Calu3 (cell line): ENCODE data around the gene CSMD2. TPM values are rescaled to one million over a fixed set of nuclear protein-coding genes. Genes with fewer than 3 reads are reported as not detected.

Source experiments
- BruUV-seq: library from RNA; stranded (reverse); fragments of 400-500 nt; replicated peaks from 2 replicates; lab custom pipeline; 2021; lab: Mats Ljungman, UMichigan
- CTCF ChIA-PET: fragments of 300-600 bp; sonication (Branson Sonifier 250); formaldehyde crosslinking; loops from one replicate; lab custom pipeline; 2022; ENCODE audit warnings: antibody characterized with exemption; lab: Charles Lee
- DNase-seq: peaks from one replicate; pipeline ENCODE4 v3.0.0; 2022
- H3K27ac Mint-ChIP-seq: one replicate; pipeline ENCODE4 v1.8.0; 2022; ENCODE audit warnings: mixed read lengths; ENCODE audit not compliant: unreplicated experiment
- H3K27me3 Mint-ChIP-seq: one replicate; pipeline ENCODE4 v1.8.0; 2022; ENCODE audit warnings: mixed read lengths; ENCODE audit not compliant: unreplicated experiment
- H3K36me3 Mint-ChIP-seq: one replicate; pipeline ENCODE4 v1.8.0; 2022; ENCODE audit warnings: mild to moderate bottlenecking, moderate library complexity, mixed read lengths; ENCODE audit not compliant: insufficient read depth, unreplicated experiment
- H3K4me1 Mint-ChIP-seq: one replicate; pipeline ENCODE4 v1.8.0; 2022; ENCODE audit warnings: mild to moderate bottlenecking, low read depth, mixed read lengths; ENCODE audit not compliant: unreplicated experiment
- H3K4me3 Mint-ChIP-seq: one replicate; pipeline ENCODE4 v1.8.0; 2022; ENCODE audit warnings: mild to moderate bottlenecking, low read depth, moderate library complexity, mixed read lengths; ENCODE audit not compliant: unreplicated experiment
- H3K9me3 Mint-ChIP-seq: one replicate; pipeline ENCODE4 v1.8.0; 2022; ENCODE audit warnings: low read depth, mixed read lengths; ENCODE audit not compliant: unreplicated experiment
- CTCF ChIP-seq: fragments of 200-600 bp; IDR thresholded peaks from one replicate; pipeline ENCODE4 v1.8.0; 2022; ENCODE audit warnings: antibody characterized with exemption; ENCODE audit not compliant: unreplicated experiment
- intact Hi-C: fragments of 100-400 bp; cut with micrococcal nuclease; formaldehyde crosslinking; loops from one replicate; pipeline ENCODE4 v1.10.0; 2022; ENCODE audit not compliant: unreplicated experiment
- total RNA-seq: library from RNA; stranded (reverse); gene quantifications from 2 replicates; pipeline ENCODE4 v1.2.3, GENCODE V29; 2022

The CSMD2 gene
- total RNA-seq, 1 experiment from 2014 or later = not detected

- H3K27ac Mint-ChIP-seq = no peak overlapping the region
- CTCF ChIA-PET = interaction anchor here (0.5 to 0.7 kb wide), 3 partner anchors 10 to 627 kb away, joined by 3 to 4 read pairs (median 3); no protein-coding TSS in a partner anchor
- peaks cover 15% of the 10 kb centered on the region for H3K4me1 Mint-ChIP-seq
- no peak for DNase-seq
- no TSS peak for BruUV-seq
- intact Hi-C loops = no loop called here
- peaks cover 14% of the 10 kb centered on the region for H3K36me3 Mint-ChIP-seq
- H3K9me3 Mint-ChIP-seq = no peaks in the 10 kb centered on the region
- no peak for TF ChIP-seq CTCF
- H3K27me3 Mint-ChIP-seq = peaks cover 49% of the 10 kb centered on the region
- H3K4me3 Mint-ChIP-seq = no peak overlapping the region
Measured at GRCh38 chr1:33468531-33468930, 696.5 kb downstream of the CSMD2 start.

DNA sequence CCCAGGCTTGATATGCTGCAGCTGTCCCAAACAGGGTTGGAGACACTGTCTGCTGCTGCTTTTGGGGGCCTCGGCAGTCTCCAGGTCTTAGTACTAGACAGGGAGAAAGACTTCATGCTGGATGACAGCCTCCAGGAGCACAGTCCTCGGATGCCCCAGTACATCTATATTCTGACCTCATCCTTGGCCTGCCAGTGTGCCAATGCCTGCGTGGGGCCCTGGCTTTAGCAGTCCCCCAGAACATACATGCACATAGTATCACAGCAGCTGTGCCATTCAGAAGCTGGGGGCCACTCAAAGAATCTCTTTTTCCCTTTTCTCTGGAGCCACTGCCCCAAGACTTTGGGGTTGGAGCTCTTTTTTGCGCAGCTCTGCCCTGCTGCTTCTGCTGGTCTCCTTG is 697.0 kb downstream of the CSMD2 start:
- no peak for DNase-seq
- peaks cover 11% of the 10 kb centered on the region for H3K36me3 Mint-ChIP-seq
- CTCF ChIA-PET = interaction anchor here (0.5 to 0.6 kb wide), 2 partner anchors 9 to 626 kb away, joined by 3 to 4 read pairs; no protein-coding TSS in a partner anchor
- no peak for TF ChIP-seq CTCF
- no peak overlapping the region for H3K4me3 Mint-ChIP-seq
- BruUV-seq = no TSS peak
- intact Hi-C loops = no loop called here
- peaks cover 51% of the 10 kb centered on the region for H3K27me3 Mint-ChIP-seq
- no peaks in the 10 kb centered on the region for H3K9me3 Mint-ChIP-seq
- peaks cover 10% of the 10 kb centered on the region for H3K4me1 Mint-ChIP-seq
- H3K27ac Mint-ChIP-seq = no peak overlapping the region

DNA sequence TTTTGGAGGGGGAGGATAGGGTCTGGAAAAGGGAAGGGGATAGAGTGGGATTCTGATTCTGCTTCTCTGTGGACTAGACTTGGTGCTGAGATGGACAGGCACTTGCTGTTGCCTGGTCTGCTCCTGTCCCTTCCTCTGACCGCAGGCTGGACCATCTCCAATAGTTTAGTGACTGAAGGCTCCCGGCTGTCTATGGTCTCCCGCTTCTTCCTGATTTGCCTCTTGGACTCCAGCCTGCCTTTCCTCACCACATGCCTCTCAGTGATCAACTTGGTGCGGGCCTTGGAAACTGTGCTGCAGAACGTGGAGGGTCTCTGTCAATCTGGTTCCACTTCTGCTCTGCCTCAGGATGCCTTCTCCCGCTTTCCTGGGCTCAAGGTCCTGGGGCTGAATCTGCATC is 698.9 kb downstream of the CSMD2 start:
- no peak for DNase-seq
- Mint-ChIP-seq H3K36me3 (no peaks in the 10 kb centered on the region), H3K27me3 (peaks cover 51% of the 10 kb centered on the region), H3K9me3 (no peaks in the 10 kb centered on the region), H3K4me3 (no peak overlapping the region), H3K27ac (no peak overlapping the region), H3K4me1 (peaks cover 7% of the 10 kb centered on the region)
- CTCF ChIA-PET = interaction anchor here (0.6 to 1.5 kb wide), 3 partner anchors 8 to 381 kb away, joined by 3 to 7 read pairs (median 5); no protein-coding TSS in a partner anchor
- intact Hi-C loops = no loop called here
- no peak for TF ChIP-seq CTCF
- no TSS peak for BruUV-seq

GRCh38 chr1:33465316-33465715 is 699.7 kb downstream of the CSMD2 start:
- Mint-ChIP-seq H3K4me3 (no peak overlapping the region), H3K36me3 (no peaks in the 10 kb centered on the region), H3K9me3 (no peaks in the 10 kb centered on the region), H3K27ac (no peak overlapping the region), H3K27me3 (peaks cover 53% of the 10 kb centered on the region), H3K4me1 (no peaks in the 10 kb centered on the region)
- no peak for DNase-seq
- TF ChIP-seq CTCF = no peak
- CTCF ChIA-PET = interaction anchor here (1.2 kb wide), 1 partner anchor 49 kb away, joined by 3 read pairs; no protein-coding TSS in a partner anchor
- no TSS peak for BruUV-seq
- intact Hi-C loops = no loop called here
